Measurements from ENCODE around the gene TUBB2B. TPM values are rescaled to one million over a fixed set of nuclear protein-coding genes. Genes with fewer than 3 reads are reported as not detected.

The TUBB2B gene
- total RNA-seq, 1 donor from 2014 or later, result 144 TPM

DNA sequence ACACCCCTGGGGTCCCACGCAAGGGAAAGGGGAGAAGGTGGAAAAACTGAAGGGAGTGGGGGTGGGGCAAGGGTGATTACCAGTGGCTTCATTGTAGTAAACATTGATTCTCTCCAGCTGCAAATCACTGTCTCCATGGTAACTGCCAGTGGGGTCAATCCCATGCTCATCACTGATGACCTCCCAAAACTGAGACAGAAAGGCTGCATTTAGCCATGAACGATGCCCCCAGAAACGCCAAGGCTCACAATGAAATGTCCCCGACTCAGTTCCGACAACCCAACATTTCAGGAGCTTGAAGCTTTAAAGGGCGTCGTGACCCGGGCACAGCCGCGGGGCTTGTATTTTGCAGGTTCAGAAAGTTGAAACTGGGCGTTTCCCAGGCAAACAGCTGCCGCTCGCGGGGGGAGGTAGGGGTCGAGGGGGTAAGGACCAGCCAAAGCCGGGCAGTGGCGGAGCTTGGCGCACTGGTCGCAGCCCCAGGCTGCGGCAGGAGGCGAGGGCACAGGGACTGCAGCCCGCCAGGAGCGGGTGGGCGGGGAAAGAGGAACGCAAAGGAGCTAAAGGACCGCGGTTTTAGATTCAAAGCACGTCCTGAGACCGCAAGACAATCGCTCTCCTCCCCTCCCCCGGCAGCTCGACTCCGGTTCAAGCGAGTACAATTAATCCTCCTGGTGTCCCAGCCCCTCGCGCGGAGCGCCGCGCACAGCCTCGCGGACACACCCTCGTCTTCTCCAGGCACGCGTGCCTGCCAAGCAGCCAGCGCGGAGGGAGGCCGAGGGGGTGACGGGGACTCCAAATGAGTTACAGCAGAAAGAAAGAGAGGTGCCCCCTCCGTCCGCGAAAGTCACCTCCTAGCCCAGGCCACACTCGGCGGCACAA, 731 bp downstream of the TUBB2B start:
- Mint-ChIP-seq H3K27me3 (ENCODE audit: low read depth, unreplicated experiment) (peaks cover 6% of the 10 kb centered on the region), H3K4me1 (ENCODE audit: low read depth, unreplicated experiment) (peaks cover 23% of the 10 kb centered on the region)

DNA sequence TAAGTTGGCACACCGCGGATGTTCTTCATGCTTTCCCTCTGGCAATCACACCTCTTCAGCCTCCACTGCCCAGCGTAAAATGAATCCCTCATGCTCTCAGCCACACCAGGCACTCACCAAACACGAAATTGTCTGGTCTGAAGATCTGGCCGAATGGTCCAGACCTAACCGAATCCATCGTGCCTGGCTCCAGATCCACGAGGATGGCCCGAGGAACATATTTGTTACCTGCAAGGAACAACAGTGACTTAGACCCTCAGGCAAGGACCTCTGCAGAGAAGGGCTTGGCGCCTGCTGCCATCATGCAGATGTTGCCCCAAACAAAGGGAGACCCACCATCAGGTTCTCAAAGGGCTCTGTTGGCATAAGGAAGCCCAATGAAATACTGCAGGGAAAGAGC, 1.4 kb downstream of the TUBB2B start:
- peak overlapping the region; percentile 72 for H3K9ac ChIP-seq (ENCODE audit: low read length)

More for the DNA sequence above, 731 bp downstream of the TUBB2B start:
- peaks cover 13% of the 10 kb centered on the region for H3K36me3 Mint-ChIP-seq (ENCODE audit: low read depth, unreplicated experiment)
- peaks cover 3% of the 10 kb centered on the region for H3K9me3 Mint-ChIP-seq (ENCODE audit: unreplicated experiment)
- Histone ChIP-seq H3K36me3 (ENCODE audit: insufficient read depth, low read length) (no peaks in the 10 kb centered on the region), H3K27me3 (ENCODE audit: insufficient read depth, low read length) (peaks cover 50% of the 10 kb centered on the region), H3K4me2 (ENCODE audit: low read length) (peak overlapping the region; percentile 84), H3K4me3 (ENCODE audit: insufficient read depth, low read depth, low read length) (peak overlapping the region; percentile 60), H3K4me1 (ENCODE audit: insufficient read depth, low read length) (peaks cover 32% of the 10 kb centered on the region), H3K79me2 (ENCODE audit: insufficient read depth, low read length) (peaks cover 10% of the 10 kb centered on the region), H3K9me3 (ENCODE audit: insufficient read depth, low read depth, low read length) (no peaks in the 10 kb centered on the region), H2AFZ (ENCODE audit: low read depth, low read length) (peak overlapping the region; percentile 72), H3K9ac (ENCODE audit: low read length) (peak overlapping the region; percentile 72), H4K20me1 (ENCODE audit: insufficient read depth, low read length) (peaks cover 11% of the 10 kb centered on the region), H3K27ac (ENCODE audit: low read depth, low read length) (no peak overlapping the region)
- DNase-seq (ENCODE audit: low read depth), result peak; percentile 57
- H3K27ac Mint-ChIP-seq (ENCODE audit: unreplicated experiment), result peak overlapping the region; percentile 34
- peak; percentile 63 for TF ChIP-seq EZH2 (IDR thresholded peaks at IDR 0.05; ENCODE audit: insufficient read depth, low read length)
- TF ChIP-seq, protein P1, sequence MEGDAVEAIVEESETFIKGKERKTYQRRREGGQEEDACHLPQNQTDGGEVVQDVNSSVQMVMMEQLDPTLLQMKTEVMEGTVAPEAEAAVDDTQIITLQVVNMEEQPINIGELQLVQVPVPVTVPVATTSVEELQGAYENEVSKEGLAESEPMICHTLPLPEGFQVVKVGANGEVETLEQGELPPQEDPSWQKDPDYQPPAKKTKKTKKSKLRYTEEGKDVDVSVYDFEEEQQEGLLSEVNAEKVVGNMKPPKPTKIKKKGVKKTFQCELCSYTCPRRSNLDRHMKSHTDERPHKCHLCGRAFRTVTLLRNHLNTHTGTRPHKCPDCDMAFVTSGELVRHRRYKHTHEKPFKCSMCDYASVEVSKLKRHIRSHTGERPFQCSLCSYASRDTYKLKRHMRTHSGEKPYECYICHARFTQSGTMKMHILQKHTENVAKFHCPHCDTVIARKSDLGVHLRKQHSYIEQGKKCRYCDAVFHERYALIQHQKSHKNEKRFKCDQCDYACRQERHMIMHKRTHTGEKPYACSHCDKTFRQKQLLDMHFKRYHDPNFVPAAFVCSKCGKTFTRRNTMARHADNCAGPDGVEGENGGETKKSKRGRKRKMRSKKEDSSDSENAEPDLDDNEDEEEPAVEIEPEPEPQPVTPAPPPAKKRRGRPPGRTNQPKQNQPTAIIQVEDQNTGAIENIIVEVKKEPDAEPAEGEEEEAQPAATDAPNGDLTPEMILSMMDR (IDR thresholded peaks at IDR 0.05; ENCODE audit: insufficient read depth, low read depth, low read length), result no peak
- peak overlapping the region; percentile 93 for H3K4me3 Mint-ChIP-seq (ENCODE audit: unreplicated experiment)
- no peak for FAIRE-seq

More for the DNA sequence above, 1.4 kb downstream of the TUBB2B start:
- Histone ChIP-seq H4K20me1 (ENCODE audit: insufficient read depth, low read length) (peaks cover 11% of the 10 kb centered on the region), H2AFZ (ENCODE audit: low read depth, low read length) (no peak overlapping the region), H3K27me3 (ENCODE audit: insufficient read depth, low read length) (peaks cover 56% of the 10 kb centered on the region), H3K4me2 (ENCODE audit: low read length) (peak overlapping the region; percentile 84), H3K27ac (ENCODE audit: low read depth, low read length) (no peak overlapping the region), H3K4me1 (ENCODE audit: insufficient read depth, low read length) (peaks cover 27% of the 10 kb centered on the region), H3K4me3 (ENCODE audit: insufficient read depth, low read depth, low read length) (peak overlapping the region; percentile 60), H3K79me2 (ENCODE audit: insufficient read depth, low read length) (peaks cover 10% of the 10 kb centered on the region), H3K9me3 (ENCODE audit: insufficient read depth, low read depth, low read length) (no peaks in the 10 kb centered on the region), H3K36me3 (ENCODE audit: insufficient read depth, low read length) (no peaks in the 10 kb centered on the region)
- H3K27me3 Mint-ChIP-seq (ENCODE audit: low read depth, unreplicated experiment), result peaks cover 6% of the 10 kb centered on the region
- TF ChIP-seq, protein P1 (IDR thresholded peaks at IDR 0.05; ENCODE audit: insufficient read depth, low read depth, low read length), result no peak
- no peak for TF ChIP-seq EZH2 (IDR thresholded peaks at IDR 0.05; ENCODE audit: insufficient read depth, low read length)
- H3K4me1 Mint-ChIP-seq (ENCODE audit: low read depth, unreplicated experiment), result peaks cover 21% of the 10 kb centered on the region
- H3K9me3 Mint-ChIP-seq (ENCODE audit: unreplicated experiment), result peaks cover 3% of the 10 kb centered on the region
- peaks cover 13% of the 10 kb centered on the region for H3K36me3 Mint-ChIP-seq (ENCODE audit: low read depth, unreplicated experiment)
- DNase-seq (ENCODE audit: low read depth), result no peak
- peak overlapping the region; percentile 75 for H3K27ac Mint-ChIP-seq (ENCODE audit: unreplicated experiment)
- H3K4me3 Mint-ChIP-seq (ENCODE audit: unreplicated experiment), result peak overlapping the region; percentile 93
- FAIRE-seq, result no peak
